ENCODE results near the gene BEND5.
A peak's percentile ranks its signal among the peaks of the same experiment; 100 is the strongest.

The BEND5 gene

GRCh38 chr1:48741380-48741779 is 35.3 kb downstream of the BEND5 start:
- Histone ChIP-seq H3K9me3 (ENCODE audit: severe bottlenecking) (no peaks in the 10 kb centered on the region), H3K36me3 (peaks cover 16% of the 10 kb centered on the region), H3K27me3 (ENCODE audit: insufficient read depth, low read depth, severe bottlenecking) (no peaks in the 10 kb centered on the region), H3K27ac (no peak overlapping the region), H3K4me3 (ENCODE audit: low read depth, low read length) (no peak overlapping the region)
- no peak for DNase-seq
- no peak for TF ChIP-seq CTCF (IDR thresholded peaks at IDR 0.05; ENCODE audit: low read depth, low read length)

GRCh38 chr1:48740621-48741020 is 36.1 kb downstream of the BEND5 start:
- H3K9me3 ChIP-seq (ENCODE audit: severe bottlenecking), result no peaks in the 10 kb centered on the region
- H3K4me3 ChIP-seq (ENCODE audit: low read depth, low read length), result no peak overlapping the region
- H3K27me3 ChIP-seq (ENCODE audit: insufficient read depth, low read depth, severe bottlenecking), result no peaks in the 10 kb centered on the region
- no peak overlapping the region for H3K27ac ChIP-seq
- DNase-seq, result no peak
- H3K36me3 ChIP-seq, result peaks cover 18% of the 10 kb centered on the region
- TF ChIP-seq CTCF (IDR thresholded peaks at IDR 0.05; ENCODE audit: low read depth, low read length), result no peak

- no peaks in the 10 kb centered on the region for H3K9me3 ChIP-seq (ENCODE audit: severe bottlenecking)
- no peak overlapping the region for H3K27ac ChIP-seq
- H3K27me3 ChIP-seq (ENCODE audit: insufficient read depth, low read depth, severe bottlenecking), result no peaks in the 10 kb centered on the region
- DNase-seq, result no peak
- no peak overlapping the region for H3K4me3 ChIP-seq (ENCODE audit: low read depth, low read length)
- peaks cover 22% of the 10 kb centered on the region for H3K36me3 ChIP-seq
- no peak for TF ChIP-seq CTCF (IDR thresholded peaks at IDR 0.05; ENCODE audit: low read depth, low read length)
Observed at GRCh38 chr1:48739091-48739490, 37.6 kb downstream of the BEND5 start.

GRCh38 chr1:48738356-48738755 is 38.3 kb downstream of the BEND5 start:
- peaks cover 29% of the 10 kb centered on the region for H3K36me3 ChIP-seq
- no peak overlapping the region for H3K27ac ChIP-seq
- H3K9me3 ChIP-seq (ENCODE audit: severe bottlenecking), result no peaks in the 10 kb centered on the region
- no peak for TF ChIP-seq CTCF (IDR thresholded peaks at IDR 0.05; ENCODE audit: low read depth, low read length)
- peak; percentile 47 for DNase-seq
- no peaks in the 10 kb centered on the region for H3K27me3 ChIP-seq (ENCODE audit: insufficient read depth, low read depth, severe bottlenecking)
- no peak overlapping the region for H3K4me3 ChIP-seq (ENCODE audit: low read depth, low read length)

- H3K36me3 ChIP-seq, result peaks cover 40% of the 10 kb centered on the region
- H3K9me3 ChIP-seq (ENCODE audit: severe bottlenecking), result no peaks in the 10 kb centered on the region
- H3K27me3 ChIP-seq (ENCODE audit: insufficient read depth, low read depth, severe bottlenecking), result no peaks in the 10 kb centered on the region
- DNase-seq, result peak; percentile 49
- no peak for TF ChIP-seq CTCF (IDR thresholded peaks at IDR 0.05; ENCODE audit: low read depth, low read length)
- no peak overlapping the region for H3K4me3 ChIP-seq (ENCODE audit: low read depth, low read length)
- no peak overlapping the region; the same call in 1 of the 2 replicates for H3K27ac ChIP-seq
Observed at GRCh38 chr1:48735796-48736195, 40.9 kb downstream of the BEND5 start.

GRCh38 chr1:48730164-48730910 is 46.4 kb downstream of the BEND5 start:
- Histone ChIP-seq H3K9me3 (ENCODE audit: severe bottlenecking) (no peaks in the 10 kb centered on the region), H3K27me3 (ENCODE audit: insufficient read depth, low read depth, severe bottlenecking) (no peaks in the 10 kb centered on the region), H3K4me3 (ENCODE audit: low read depth, low read length) (no peak overlapping the region), H3K36me3 (peaks cover 43% of the 10 kb centered on the region), H3K27ac (peak overlapping the region; percentile 18)
- no peak for DNase-seq
- TF ChIP-seq CTCF (IDR thresholded peaks at IDR 0.05; ENCODE audit: low read depth, low read length), result no peak
